ENCODE data around the gene CRABP1. TPM values are rescaled to one million over a fixed set of nuclear protein-coding genes. Genes with fewer than 3 reads are reported as not detected.

The CRABP1 gene
- total RNA-seq, 5 donors from 2014 or later (not counting 1 experiment from before 2014, with no cell fraction given) = 0.47 to 0.99 TPM; not detected in 3

DNA sequence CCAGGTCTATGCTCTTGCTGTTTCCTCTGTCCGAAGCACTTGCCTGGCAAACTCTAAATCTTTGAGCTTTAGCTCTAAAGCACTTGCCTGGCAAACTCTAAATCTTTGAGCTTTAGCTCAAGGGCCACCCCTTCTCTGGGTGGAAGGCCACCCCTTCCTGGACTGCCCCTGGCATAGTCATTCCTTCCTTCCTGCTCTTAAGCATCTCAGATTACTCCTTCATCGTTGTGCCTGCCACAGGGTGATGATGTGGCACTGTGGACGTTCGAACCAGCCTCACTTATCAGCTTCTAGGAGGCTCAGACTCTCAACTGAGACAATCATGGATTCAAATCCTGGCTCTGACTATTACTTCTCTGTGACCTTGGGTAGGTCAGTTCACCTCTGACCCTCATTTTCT is 10.5 kb upstream of the CRABP1 start:
- Histone ChIP-seq H3K27ac (ENCODE audit: low read length) (no peak overlapping the region), H3K27me3 (replicated peaks in 1 of 2; ENCODE audit: control insufficient read depth in 2 of 2, extremely low read depth in 1 of 2, insufficient read depth in 2 of 2, low read length in 1 of 2) (peaks cover 0 to 3% of the 10 kb centered on the region in 2 experiments), H3K9me3 (no peaks in the 10 kb centered on the region), H3K36me3 (ENCODE audit: control insufficient read depth in 2 of 2, extremely low read depth in 1 of 2, insufficient read depth in 1 of 2, low read length in 1 of 2) (no peaks in the 10 kb centered on the region), H3K4me3 (ENCODE audit: control insufficient read depth in 1 of 2, extremely low read depth in 1 of 2, low read length in 1 of 2) (no peak overlapping the region), H3K4me1 (ENCODE audit: control insufficient read depth in 1 of 2, extremely low read depth in 1 of 2, insufficient read depth in 2 of 2, low read length in 2 of 2) (no peaks in the 10 kb centered on the region)
- no peaks in the 10 kb centered on the region for H3K9me3 Mint-ChIP-seq
- H3K36me3 Mint-ChIP-seq = no peaks in the 10 kb centered on the region
- POLR2A ChIA-PET = no interaction called here
- H3K27me3 Mint-ChIP-seq = no peaks in the 10 kb centered on the region
- CTCF ChIA-PET = no interaction called here
- DNase-seq (no peak), ATAC-seq (replicated peaks in 1 of 4) (no peak)
- no peaks in the 10 kb centered on the region for H3K4me1 Mint-ChIP-seq
- no peak overlapping the region for H3K4me3 Mint-ChIP-seq
- no peak overlapping the region for H3K27ac Mint-ChIP-seq
- 89% methylated on average over 1 of the region's 4 CpGs for WGBS (ENCODE audit: insufficient coverage)

DNA sequence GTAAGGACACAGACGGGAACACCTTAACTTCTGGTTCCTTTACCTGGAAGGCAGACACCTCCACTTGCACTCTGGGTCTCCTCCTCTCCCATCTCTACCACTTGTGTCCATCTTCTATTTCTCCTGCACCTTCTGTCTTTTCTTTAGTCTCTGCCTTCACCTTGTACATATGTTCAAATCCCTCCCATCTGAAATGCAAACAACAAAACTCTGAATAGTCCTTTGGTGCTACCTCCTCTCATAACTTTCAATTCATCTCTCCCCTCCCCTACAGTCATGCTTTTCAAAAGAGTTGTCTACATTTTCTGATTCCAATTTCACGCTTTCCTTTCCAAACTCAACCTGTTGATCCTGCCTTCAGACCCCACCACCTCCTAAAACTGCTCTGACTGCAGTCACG is 5.3 kb upstream of the CRABP1 start:
- Mint-ChIP-seq H3K27ac (no peak overlapping the region), H3K36me3 (no peaks in the 10 kb centered on the region), H3K27me3 (peaks cover 22 to 28% of the 10 kb centered on the region in 2 donors), H3K4me3 (no peak overlapping the region), H3K9me3 (no peaks in the 10 kb centered on the region), H3K4me1 (peaks cover 0 to 3% (median 3%) of the 10 kb centered on the region in 3 donors)
- no peaks in the 10 kb centered on the region for H3K9me3 ChIP-seq
- H3K36me3 ChIP-seq (ENCODE audit: control insufficient read depth in 2 of 2, extremely low read depth in 1 of 2, insufficient read depth in 1 of 2, low read length in 1 of 2) = no peaks in the 10 kb centered on the region
- no peaks in the 10 kb centered on the region for H3K4me1 ChIP-seq (ENCODE audit: control insufficient read depth in 1 of 2, extremely low read depth in 1 of 2, insufficient read depth in 2 of 2, low read length in 2 of 2)
- ChIA-PET CTCF (no interaction called here), POLR2A (no interaction called here)
- H3K27me3 ChIP-seq (replicated peaks in 1 of 2; ENCODE audit: control insufficient read depth in 2 of 2, extremely low read depth in 1 of 2, insufficient read depth in 2 of 2, low read length in 1 of 2) = peaks cover 5 to 39% of the 10 kb centered on the region in 2 experiments
- no peak overlapping the region for H3K4me3 ChIP-seq (ENCODE audit: control insufficient read depth in 1 of 2, extremely low read depth in 1 of 2, low read length in 1 of 2)
- no peak overlapping the region for H3K27ac ChIP-seq (ENCODE audit: low read length)
- no peak for ATAC-seq (replicated peaks in 1 of 4)
- WGBS (ENCODE audit: insufficient coverage) = 75% methylated on average over 3 of the region's 3 CpGs
- DNase-seq = no peak

DNA sequence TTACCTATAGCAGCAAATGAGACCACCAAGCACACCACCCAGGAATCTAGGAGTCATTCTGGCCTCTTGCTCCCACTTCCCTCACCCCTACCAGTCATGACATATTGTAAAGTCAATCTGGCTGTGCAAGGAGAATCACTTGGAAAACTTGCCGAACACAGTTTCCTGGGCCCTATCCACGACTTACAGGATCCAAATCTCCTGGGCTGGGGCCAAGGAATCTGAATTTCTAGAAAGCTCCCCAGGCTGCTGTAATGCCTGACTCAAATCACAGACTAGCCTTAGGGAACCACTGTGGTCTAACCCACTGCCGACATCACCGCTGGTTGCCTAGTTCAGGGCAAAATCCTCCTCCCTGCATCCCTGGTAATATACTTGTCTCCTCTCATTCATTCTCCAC is 4.2 kb upstream of the CRABP1 start:
- Histone ChIP-seq H3K27ac (ENCODE audit: low read length) (no peak overlapping the region), H3K4me1 (ENCODE audit: control insufficient read depth in 1 of 2, extremely low read depth in 1 of 2, insufficient read depth in 2 of 2, low read length in 2 of 2) (no peaks in the 10 kb centered on the region), H3K9me3 (no peaks in the 10 kb centered on the region), H3K4me3 (ENCODE audit: control insufficient read depth in 1 of 2, extremely low read depth in 1 of 2, low read length in 1 of 2) (no peak overlapping the region), H3K27me3 (replicated peaks in 1 of 2; ENCODE audit: control insufficient read depth in 2 of 2, extremely low read depth in 1 of 2, insufficient read depth in 2 of 2, low read length in 1 of 2) (peaks cover 5 to 50% of the 10 kb centered on the region in 2 experiments), H3K36me3 (ENCODE audit: control insufficient read depth in 2 of 2, extremely low read depth in 1 of 2, insufficient read depth in 1 of 2, low read length in 1 of 2) (no peaks in the 10 kb centered on the region)
- ChIA-PET CTCF (no interaction called here), POLR2A (no interaction called here)
- H3K4me1 Mint-ChIP-seq = peaks cover 0 to 6% (median 3%) of the 10 kb centered on the region in 3 donors
- no peak overlapping the region for H3K27ac Mint-ChIP-seq
- ATAC-seq (replicated peaks in 1 of 4) = no peak
- H3K27me3 Mint-ChIP-seq = peaks cover 28 to 35% of the 10 kb centered on the region in 2 donors
- no peaks in the 10 kb centered on the region for H3K9me3 Mint-ChIP-seq
- DNase-seq = no peak
- 84% methylated on average over 4 of the region's 4 CpGs for whole genome bisulfite sequencing (ENCODE audit: insufficient coverage)
- no peak overlapping the region for H3K4me3 Mint-ChIP-seq
- H3K36me3 Mint-ChIP-seq = no peaks in the 10 kb centered on the region

DNA sequence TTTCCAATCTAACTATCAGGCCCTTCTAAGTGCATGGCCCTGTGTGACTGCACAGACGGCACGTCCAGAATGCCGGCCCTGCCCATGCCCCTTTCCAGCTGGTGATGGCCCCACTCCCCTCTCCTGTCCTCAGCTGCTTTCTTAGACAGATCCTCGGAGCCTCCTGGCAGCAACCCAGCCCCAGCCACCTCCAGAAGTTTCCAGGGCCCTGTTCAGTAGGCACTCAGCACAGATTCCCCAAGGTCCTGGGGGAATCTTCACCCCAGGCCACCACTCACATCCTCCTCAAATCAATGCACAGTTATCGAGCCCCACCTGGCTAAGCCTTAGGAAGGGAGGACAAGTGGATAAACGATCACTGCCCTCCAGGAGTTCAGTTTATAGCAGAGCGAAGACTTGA is 1.4 kb upstream of the CRABP1 start:
- WGBS (ENCODE audit: insufficient coverage) = 81% methylated on average over 6 of the region's 7 CpGs
- no peaks in the 10 kb centered on the region for H3K4me1 ChIP-seq (ENCODE audit: control insufficient read depth in 1 of 2, extremely low read depth in 1 of 2, insufficient read depth in 2 of 2, low read length in 2 of 2)
- Mint-ChIP-seq H3K4me3 (no peak overlapping the region), H3K27me3 (peaks cover 28 to 58% of the 10 kb centered on the region in 2 donors), H3K9me3 (no peaks in the 10 kb centered on the region), H3K27ac (no peak overlapping the region), H3K36me3 (no peaks in the 10 kb centered on the region), H3K4me1 (peaks cover 0 to 6% (median 3%) of the 10 kb centered on the region in 3 donors)
- H3K4me3 ChIP-seq (ENCODE audit: control insufficient read depth in 1 of 2, extremely low read depth in 1 of 2, low read length in 1 of 2) = no peak overlapping the region
- no peak overlapping the region for H3K27ac ChIP-seq (ENCODE audit: low read length)
- no peaks in the 10 kb centered on the region for H3K9me3 ChIP-seq
- H3K27me3 ChIP-seq (replicated peaks in 1 of 2; ENCODE audit: control insufficient read depth in 2 of 2, extremely low read depth in 1 of 2, insufficient read depth in 2 of 2, low read length in 1 of 2) = peaks cover 9 to 67% of the 10 kb centered on the region in 2 experiments
- no peaks in the 10 kb centered on the region for H3K36me3 ChIP-seq (ENCODE audit: control insufficient read depth in 2 of 2, extremely low read depth in 1 of 2, insufficient read depth in 1 of 2, low read length in 1 of 2)
- DNase-seq (no peak), ATAC-seq (replicated peaks in 1 of 4) (no peak)
- POLR2A ChIA-PET = no interaction called here
- CTCF ChIA-PET = no interaction called here

DNA sequence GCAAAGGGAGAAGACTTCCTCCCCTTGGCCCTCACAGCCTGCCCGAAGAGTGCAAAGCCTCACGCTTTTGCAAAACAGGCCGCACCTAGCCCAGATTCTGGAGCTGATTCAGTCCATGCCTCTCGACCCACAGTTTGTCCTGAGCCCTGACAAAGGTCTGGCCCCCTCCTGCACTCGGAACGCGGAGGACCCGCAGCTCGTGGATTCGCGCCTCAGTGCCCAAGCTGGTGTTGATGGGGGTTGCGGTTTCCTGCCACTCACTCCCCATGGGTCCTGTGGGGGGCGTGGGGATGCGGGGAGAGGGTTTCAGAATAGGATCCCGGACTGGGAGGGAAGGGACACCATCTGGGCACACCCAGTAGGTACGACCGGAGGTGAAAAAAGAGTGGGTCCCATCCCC is 594 bp upstream of the CRABP1 start:
- Mint-ChIP-seq H3K36me3 (no peaks in the 10 kb centered on the region), H3K27me3 (peaks cover 28 to 58% of the 10 kb centered on the region in 2 donors), H3K4me3 (no peak overlapping the region), H3K27ac (no peak overlapping the region), H3K4me1 (peaks cover 0 to 6% (median 3%) of the 10 kb centered on the region in 3 donors), H3K9me3 (no peaks in the 10 kb centered on the region)
- H3K4me3 ChIP-seq (ENCODE audit: control insufficient read depth in 1 of 2, extremely low read depth in 1 of 2, low read length in 1 of 2) = no peak overlapping the region
- POLR2A ChIA-PET = no interaction called here
- DNase-seq = no peak
- H3K4me1 ChIP-seq (ENCODE audit: control insufficient read depth in 1 of 2, extremely low read depth in 1 of 2, insufficient read depth in 2 of 2, low read length in 2 of 2) = no peaks in the 10 kb centered on the region
- WGBS (ENCODE audit: insufficient coverage) = 37% methylated on average over 9 of the region's 17 CpGs
- CTCF ChIA-PET = no interaction called here
- no peak for ATAC-seq (replicated peaks in 1 of 4)
- H3K27me3 ChIP-seq (replicated peaks in 1 of 2; ENCODE audit: control insufficient read depth in 2 of 2, extremely low read depth in 1 of 2, insufficient read depth in 2 of 2, low read length in 1 of 2) = peaks cover 9 to 67% of the 10 kb centered on the region in 2 experiments
- H3K27ac ChIP-seq (ENCODE audit: low read length) = no peak overlapping the region
- H3K9me3 ChIP-seq = no peaks in the 10 kb centered on the region
- no peaks in the 10 kb centered on the region for H3K36me3 ChIP-seq (ENCODE audit: control insufficient read depth in 2 of 2, extremely low read depth in 1 of 2, insufficient read depth in 1 of 2, low read length in 1 of 2)

DNA sequence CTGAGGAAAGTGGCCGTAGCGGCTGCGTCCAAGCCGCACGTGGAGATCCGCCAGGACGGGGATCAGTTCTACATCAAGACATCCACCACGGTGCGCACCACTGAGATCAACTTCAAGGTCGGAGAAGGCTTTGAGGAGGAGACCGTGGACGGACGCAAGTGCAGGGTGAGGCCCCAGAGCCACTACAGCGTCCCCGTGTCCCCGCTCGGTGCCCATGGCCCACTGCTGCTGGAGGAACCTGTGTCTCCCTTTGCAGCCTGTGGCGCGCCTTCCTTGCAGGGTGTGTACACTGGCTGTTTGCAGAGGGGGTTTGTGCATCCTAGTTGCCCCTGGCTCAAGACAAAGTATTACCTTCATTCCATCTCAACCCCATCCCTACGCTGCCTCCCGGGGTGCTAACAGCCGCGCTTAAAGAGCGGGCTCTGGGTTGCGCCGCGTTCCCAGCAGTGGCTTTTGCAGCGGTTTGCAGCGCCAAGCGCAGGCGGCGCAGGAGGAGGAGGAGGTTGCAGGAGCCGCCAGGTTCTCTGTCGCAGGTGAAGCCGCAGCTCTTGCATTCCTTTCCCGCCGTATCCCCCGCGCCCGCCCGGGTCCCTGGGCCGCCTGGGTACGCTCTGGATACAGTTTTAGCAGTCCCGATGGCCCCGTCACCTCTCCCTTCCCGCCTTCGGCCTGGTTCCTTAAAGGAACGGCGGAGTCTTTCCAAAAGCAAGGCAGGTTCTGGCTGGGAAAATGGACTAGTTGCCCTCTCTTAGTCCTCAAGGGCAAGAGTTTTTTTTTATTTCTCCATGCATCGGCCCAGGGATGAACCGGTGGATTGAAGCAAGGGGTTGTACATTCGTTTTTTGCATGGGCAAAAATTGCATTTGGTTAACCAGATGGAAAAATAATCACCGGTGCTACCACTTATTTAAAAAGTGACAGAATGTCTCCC is 1.2 kb downstream of the CRABP1 start:
- Mint-ChIP-seq H3K36me3 (no peaks in the 10 kb centered on the region), H3K27me3 (peaks cover 28 to 60% of the 10 kb centered on the region in 2 donors), H3K4me1 (peaks cover 0 to 6% (median 3%) of the 10 kb centered on the region in 3 donors), H3K27ac (no peak overlapping the region), H3K9me3 (no peaks in the 10 kb centered on the region), H3K4me3 (no peak overlapping the region)
- Histone ChIP-seq H3K27me3 (replicated peaks in 1 of 2; ENCODE audit: control insufficient read depth in 2 of 2, extremely low read depth in 1 of 2, insufficient read depth in 2 of 2, low read length in 1 of 2) (peaks cover 9 to 58% of the 10 kb centered on the region in 2 experiments), H3K4me1 (ENCODE audit: control insufficient read depth in 1 of 2, extremely low read depth in 1 of 2, insufficient read depth in 2 of 2, low read length in 2 of 2) (no peaks in the 10 kb centered on the region), H3K36me3 (ENCODE audit: control insufficient read depth in 2 of 2, extremely low read depth in 1 of 2, insufficient read depth in 1 of 2, low read length in 1 of 2) (no peaks in the 10 kb centered on the region), H3K9me3 (no peaks in the 10 kb centered on the region), H3K27ac (ENCODE audit: low read length) (no peak overlapping the region), H3K4me3 (ENCODE audit: control insufficient read depth in 1 of 2, extremely low read depth in 1 of 2, low read length in 1 of 2) (no peak overlapping the region)
- 9% methylated on average over 43 of the region's 53 CpGs for WGBS (ENCODE audit: insufficient coverage)
- ATAC-seq (replicated peaks in 1 of 4) = no peak
- no peak for DNase-seq
- ChIA-PET CTCF (no interaction called here), POLR2A (no interaction called here)
